Activated T-helper 1 cell treated with Interleukin-2 at 50 U/mL for 16 hours (primary cell): Measurements from ENCODE around the gene REG1A.

Experiments
- DNase-seq: peaks from one replicate; pipeline ENCODE4 v3.0.0-alpha.2; 2020; ENCODE audit warnings: low read depth

Gene REG1A

GRCh38 chr2:79128406-79128805 lies 8.1 kb downstream of the REG1A start:
- DNase-seq: no peak

- no peak for DNase-seq
These were observed 9.0 kb downstream of the REG1A start for GRCh38 chr2:79129260-79129659.

GRCh38 chr2:79129804-79130203 lies 9.5 kb downstream of the REG1A start:
- DNase-seq: no peak

GRCh38 chr2:79131687-79132086 lies 11.4 kb downstream of the REG1A start:
- DNase-seq: no peak

- no peak for DNase-seq
These were observed 18.1 kb downstream of the REG1A start for GRCh38 chr2:79138385-79138784.

- no peak for DNase-seq
These were observed 19.1 kb downstream of the REG1A start for GRCh38 chr2:79139423-79139822.

- DNase-seq: no peak
These were observed 35.7 kb downstream of the REG1A start for GRCh38 chr2:79155826-79156476.

- DNase-seq: no peak
These were observed 38.7 kb downstream of the REG1A start for GRCh38 chr2:79159030-79159429.

GRCh38 chr2:79159653-79160052 lies 39.4 kb downstream of the REG1A start, which contains the start of gene REG3A:
TSS of gene REG3A (minus strand) at chr2:79159753. CDS start at chr2:79159405, 348 bp downstream.
- no peak for DNase-seq

- DNase-seq: no peak
These were observed 41.8 kb downstream of the REG1A start for GRCh38 chr2:79162132-79162531.

GRCh38 chr2:79162801-79163200 lies 42.5 kb downstream of the REG1A start:
- no peak for DNase-seq

GRCh38 chr2:79171348-79171958 lies 51.2 kb downstream of the REG1A start:
- DNase-seq: no peak
